ENCODE data around the gene CDK8.

GRCh38 chr13:26420282-26420960, 166.5 kb downstream of the CDK8 start:
- TF ChIP-seq BHLHE40 (IDR thresholded peaks at IDR 0.05; ENCODE audit: low read depth, low read length): no peak
- TF ChIP-seq CTCF (IDR thresholded peaks at IDR 0.05): no peak
- TF ChIP-seq JUN (IDR thresholded peaks at IDR 0.05): no peak
- no peak for TF ChIP-seq HMGXB4 (CRISPR knock-in tag; IDR thresholded peaks at IDR 0.05; ENCODE audit: borderline replicate concordance)
- TF ChIP-seq ESRRA (IDR thresholded peaks at IDR 0.05; ENCODE audit: borderline replicate concordance, low read length): no peak
- TF ChIP-seq MAFK (IDR thresholded peaks at IDR 0.05; ENCODE audit: partially characterized antibody): no peak
- no peak for TF ChIP-seq SMC3 (IDR thresholded peaks at IDR 0.05)
- TF ChIP-seq MAZ (IDR thresholded peaks at IDR 0.05; ENCODE audit: borderline replicate concordance, low read depth, low read length): no peak
- TF ChIP-seq POLR2A (IDR thresholded peaks at IDR 0.05; ENCODE audit: low read length): no peak
- TF ChIP-seq RNF2 (IDR thresholded peaks at IDR 0.05; ENCODE audit: borderline replicate concordance, low read depth): no peak
- TF ChIP-seq HDAC2 (IDR thresholded peaks at IDR 0.05): no peak
- no peak for TF ChIP-seq CHD4 (IDR thresholded peaks at IDR 0.05; ENCODE audit: borderline replicate concordance)
